Esophagus muscularis mucosa (tissue), 4 donors: ENCODE data around the gene UBE2B. TPM values are rescaled to one million over a fixed set of nuclear protein-coding genes. Genes with fewer than 3 reads are reported as not detected.

Experiments used
- DNase-seq: peaks from one replicate; pipeline ENCODE4 v3.0.0-alpha.2; 2017; ENCODE audit errors: extremely low spot score
- H3K27ac ChIP-seq, 4 donors: fragments of 200-600 bp; sonication (generic); replicated peaks in 1 of 4; 1 replicate in 3 of 4; 2 replicates in 1 of 4; pipeline ENCODE4 v1.5.1; 2016 to 2019; ENCODE audit warnings: mild to moderate bottlenecking in 1 of 4
- H3K27me3 ChIP-seq, 4 donors: fragments of 200-600 bp; sonication (generic); one replicate each; pipeline versions ENCODE4 v1.5.1 to v1.6.0; 2016 to 2019
- H3K36me3 ChIP-seq, 4 donors: fragments of 200-600 bp; sonication (generic); one replicate each; pipeline ENCODE4 v1.5.1; 2016 to 2019
- H3K4me1 ChIP-seq, 4 donors: fragments of 200-600 bp; sonication (generic); one replicate each; pipeline ENCODE4 v1.5.1; 2016 to 2019
- H3K4me3 ChIP-seq, 4 donors: fragments of 200-600 bp; sonication (generic); 1 replicate in 2 of 4; 2 replicates in 2 of 4; pipeline ENCODE4 v1.5.1; 2016 to 2019; ENCODE audit warnings: mild to moderate bottlenecking in 4 of 4, moderate library complexity in 1 of 4
- H3K9me3 ChIP-seq, 4 donors: fragments of 200-600 bp; sonication (generic); 1 replicate in 3 of 4; 2 replicates in 1 of 4; pipeline ENCODE4 v1.5.1; 2016 to 2019
- EP300 ChIP-seq: sonication (generic); formaldehyde crosslinking; IDR thresholded peaks from one replicate; pipeline ENCODE4 v1.6.1; 2017; ENCODE audit warnings: antibody characterized with exemption
- POLR2A ChIP-seq: fragments of 450-650 bp; IDR thresholded peaks from one replicate; pipeline ENCODE4 v1.6.1; 2017; ENCODE audit warnings: antibody characterized with exemption, moderate library complexity, mild to moderate bottlenecking, low read depth
- POLR2AphosphoS5 ChIP-seq, 2 donors: sonication (generic); formaldehyde crosslinking; IDR thresholded peaks; one replicate each; pipeline ENCODE4 v1.6.1; 2017; ENCODE audit warnings: antibody characterized with exemption in 2 of 2
- WGBS: methylation state at CpG from one replicate; pipeline ENCODE4 v1.1.5; 2018; 5-methylcytosine and 5-hydroxymethylcytosine counted together
- intact Hi-C: fragments of 100-400 bp; cut with DNase I; formaldehyde crosslinking; loops from one replicate; pipeline ENCODE4 v1.15.1; 2023
- total RNA-seq, 4 donors: library from RNA; depleted of rRNA; stranded (reverse); fragments of >200 nt; gene quantifications; one replicate each; pipeline versions ENCODE4 v1.1.0 to v1.2.1, GENCODE V29; 2016
- TF ChIP-seq, protein P1 (sequence below), 3 experiments: fragments of 200-600 bp in 2 of 3; fragments of 450-650 bp in 1 of 3; sonication (generic) in 2 of 3; IDR thresholded peaks; one replicate each; pipeline ENCODE4 v1.5.1; 2017 to 2019; ENCODE audit warnings: antibody characterized with exemption in 3 of 3, mild to moderate bottlenecking in 2 of 3, moderate library complexity in 1 of 3

Gene UBE2B
- total RNA-seq, 4 donors from 2014 or later = 38.2 to 96.3 (median 52.3) TPM

DNA sequence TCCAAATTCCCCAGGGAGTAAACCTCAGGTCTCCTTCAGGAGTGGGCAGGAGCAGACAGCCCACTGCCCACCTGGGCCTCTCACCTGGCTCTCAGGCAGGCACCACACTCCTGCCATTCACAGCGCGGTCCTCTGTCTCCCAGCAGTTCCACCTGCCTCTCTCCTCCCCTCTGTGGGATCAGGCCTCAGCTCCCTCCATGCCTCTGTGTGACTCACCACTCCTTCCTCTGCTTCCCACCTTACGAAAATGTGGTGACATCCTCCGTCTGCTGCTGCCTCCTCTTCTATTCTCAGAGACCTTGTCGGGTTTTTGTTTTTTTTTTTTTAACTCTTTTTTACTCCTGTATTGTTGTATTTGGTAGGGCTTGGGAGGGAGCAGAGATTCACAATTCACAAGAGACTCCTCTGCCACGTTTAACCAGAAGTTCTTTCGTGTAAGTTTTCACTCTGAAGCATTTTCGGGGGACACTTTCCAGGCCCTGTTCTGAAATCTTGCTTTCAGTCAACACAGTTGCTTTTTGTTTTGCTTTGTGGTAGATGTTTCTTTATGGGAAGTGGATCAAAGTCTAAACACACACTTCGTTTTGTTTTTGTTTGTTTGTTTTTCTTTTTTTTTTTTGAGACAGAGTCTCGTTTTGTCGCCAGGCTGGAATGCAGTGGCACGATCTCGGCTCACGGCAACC lies 61.4 kb downstream of the UBE2B start:
- TF ChIP-seq EP300 (no peak), POLR2A (no peak), POLR2AphosphoS5 (IDR thresholded peaks at IDR 0.05) (no peak)
- TF ChIP-seq, protein P1, sequence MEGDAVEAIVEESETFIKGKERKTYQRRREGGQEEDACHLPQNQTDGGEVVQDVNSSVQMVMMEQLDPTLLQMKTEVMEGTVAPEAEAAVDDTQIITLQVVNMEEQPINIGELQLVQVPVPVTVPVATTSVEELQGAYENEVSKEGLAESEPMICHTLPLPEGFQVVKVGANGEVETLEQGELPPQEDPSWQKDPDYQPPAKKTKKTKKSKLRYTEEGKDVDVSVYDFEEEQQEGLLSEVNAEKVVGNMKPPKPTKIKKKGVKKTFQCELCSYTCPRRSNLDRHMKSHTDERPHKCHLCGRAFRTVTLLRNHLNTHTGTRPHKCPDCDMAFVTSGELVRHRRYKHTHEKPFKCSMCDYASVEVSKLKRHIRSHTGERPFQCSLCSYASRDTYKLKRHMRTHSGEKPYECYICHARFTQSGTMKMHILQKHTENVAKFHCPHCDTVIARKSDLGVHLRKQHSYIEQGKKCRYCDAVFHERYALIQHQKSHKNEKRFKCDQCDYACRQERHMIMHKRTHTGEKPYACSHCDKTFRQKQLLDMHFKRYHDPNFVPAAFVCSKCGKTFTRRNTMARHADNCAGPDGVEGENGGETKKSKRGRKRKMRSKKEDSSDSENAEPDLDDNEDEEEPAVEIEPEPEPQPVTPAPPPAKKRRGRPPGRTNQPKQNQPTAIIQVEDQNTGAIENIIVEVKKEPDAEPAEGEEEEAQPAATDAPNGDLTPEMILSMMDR (IDR thresholded peaks at IDR 0.05) = no peak
- DNase-seq = no peak
- Histone ChIP-seq H3K27me3 (no peaks in the 10 kb centered on the region), H3K4me1 (peaks cover 19 to 25% (median 21%) of the 10 kb centered on the region in 4 donors), H3K36me3 (no peaks in the 10 kb centered on the region), H3K27ac (no peak overlapping the region), H3K9me3 (no peaks in the 10 kb centered on the region), H3K4me3 (no peak overlapping the region)
- 84% methylated on average over 14 of the region's 14 CpGs for WGBS
- intact Hi-C loops = no loop called here

DNA sequence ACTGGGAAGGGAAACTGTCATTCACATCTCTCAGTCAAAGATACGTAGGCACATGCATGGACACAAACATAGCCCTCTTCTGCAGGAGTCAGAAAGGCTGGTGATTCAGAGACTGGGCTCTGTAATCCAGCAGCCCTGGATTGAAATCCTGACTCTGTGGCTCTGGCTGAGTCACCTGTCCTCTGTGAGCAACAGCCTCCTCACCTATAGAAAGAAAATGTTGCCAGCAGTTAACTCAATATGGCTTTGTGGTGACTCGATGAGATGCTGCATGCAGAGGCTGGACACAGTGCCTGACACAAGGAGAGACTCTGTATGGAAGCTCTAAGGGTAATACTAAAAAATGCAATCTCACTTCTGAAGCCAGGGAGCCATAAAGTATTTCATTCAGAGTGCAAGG lies 64.2 kb downstream of the UBE2B start:
- Histone ChIP-seq H3K36me3 (no peaks in the 10 kb centered on the region), H3K27me3 (no peaks in the 10 kb centered on the region), H3K4me3 (no peak overlapping the region), H3K4me1 (peaks cover 37 to 46% (median 43%) of the 10 kb centered on the region in 4 donors), H3K9me3 (no peaks in the 10 kb centered on the region), H3K27ac (peak overlapping the region in 3 of 4 donors; percentile 85 to 92 (median 88))
- WGBS = 85% methylated on average over 2 of the region's 2 CpGs
- intact Hi-C loops = no loop called here
- TF ChIP-seq, protein P1 (IDR thresholded peaks at IDR 0.05) = no peak
- TF ChIP-seq EP300 = no peak
- no peak for TF ChIP-seq POLR2AphosphoS5 (IDR thresholded peaks at IDR 0.05)
- no peak for TF ChIP-seq POLR2A
- no peak for DNase-seq

DNA sequence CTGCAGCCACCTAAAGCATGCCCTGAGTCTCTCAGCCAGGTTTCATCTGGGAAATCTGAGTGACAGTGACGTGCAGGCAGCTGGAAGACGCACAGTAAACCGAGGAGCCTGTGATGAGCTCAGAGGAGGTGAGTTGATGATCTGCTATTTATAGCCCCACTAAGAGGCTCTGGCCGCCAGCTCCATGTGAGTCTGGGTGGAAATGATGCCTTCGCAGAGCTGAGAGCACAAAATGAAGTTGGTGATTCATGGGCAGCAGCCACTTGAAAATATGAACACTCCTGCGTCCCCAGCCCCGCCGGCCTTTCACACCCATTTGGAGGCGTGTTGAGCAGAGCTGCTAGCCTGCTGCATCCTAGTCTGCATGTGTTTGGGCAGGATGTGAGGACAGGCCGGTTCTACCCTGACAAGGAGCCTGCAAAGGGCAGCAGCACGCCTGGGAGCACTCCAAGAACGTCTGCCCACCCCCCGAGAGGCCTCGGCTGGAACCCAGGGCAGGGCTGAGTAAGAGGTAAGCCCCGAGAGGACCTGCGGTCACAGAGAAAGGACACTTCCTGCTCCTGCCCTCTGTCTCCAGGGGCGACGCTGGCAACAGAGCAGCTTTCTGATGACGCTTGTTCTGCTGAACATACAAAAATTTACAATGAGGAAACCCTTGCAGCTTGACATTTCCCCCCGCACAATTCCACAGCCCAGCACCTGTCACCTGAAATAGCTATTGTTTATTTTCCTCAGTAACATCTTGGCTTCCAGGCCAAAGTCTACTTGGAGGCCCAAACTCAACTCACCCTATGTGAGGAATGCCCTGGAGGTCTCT lies 65.4 kb downstream of the UBE2B start:
- Histone ChIP-seq H3K27ac (peak overlapping the region; percentile 83 to 92 (median 86)), H3K36me3 (no peaks in the 10 kb centered on the region), H3K27me3 (no peaks in the 10 kb centered on the region), H3K9me3 (no peaks in the 10 kb centered on the region), H3K4me1 (peaks cover 37 to 46% (median 43%) of the 10 kb centered on the region in 4 donors), H3K4me3 (peak overlapping the region; percentile 8 to 23 (median 13))
- TF ChIP-seq POLR2A = no peak
- TF ChIP-seq POLR2AphosphoS5 (IDR thresholded peaks at IDR 0.05) = peak; percentile 41 to 61
- TF ChIP-seq, protein P1 (IDR thresholded peaks at IDR 0.05) = no peak
- no peak for TF ChIP-seq EP300
- intact Hi-C loops = no loop called here
- 14% methylated on average over 13 of the region's 20 CpGs for WGBS
- DNase-seq = no peak

DNA sequence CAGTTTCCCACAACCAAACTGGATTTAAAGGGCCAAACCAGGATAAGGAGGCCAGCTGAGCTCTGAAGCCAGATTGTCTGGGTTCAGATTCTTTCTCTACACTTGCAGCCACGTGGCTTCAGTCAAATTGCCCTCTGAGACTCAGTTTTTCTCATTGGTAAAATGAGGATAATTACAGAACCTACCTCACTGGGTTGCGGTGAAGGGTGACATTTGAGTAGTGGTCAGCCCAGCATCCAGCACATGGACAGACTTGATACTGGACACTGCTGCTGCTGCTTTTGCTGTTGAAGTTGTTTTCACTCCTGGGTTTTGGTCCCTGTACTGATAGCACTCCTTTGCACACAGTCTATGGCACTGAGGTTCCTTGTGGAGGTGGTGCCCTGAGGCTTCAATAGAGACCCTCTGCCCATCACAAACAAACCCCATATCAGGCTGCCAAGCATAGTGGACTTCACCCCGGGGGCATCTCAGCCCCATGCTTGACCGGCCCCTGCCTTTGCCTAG lies 66.0 kb downstream of the UBE2B start:
- no peak for DNase-seq
- H3K27ac ChIP-seq = peak overlapping the region; percentile 83 to 92 (median 86)
- peaks cover 37 to 46% (median 43%) of the 10 kb centered on the region in 4 donors for H3K4me1 ChIP-seq
- H3K9me3 ChIP-seq = no peaks in the 10 kb centered on the region
- intact Hi-C loops = no loop called here
- WGBS = 73% methylated on average over 2 of the region's 4 CpGs
- no peaks in the 10 kb centered on the region for H3K27me3 ChIP-seq
- no peak for TF ChIP-seq POLR2AphosphoS5 (IDR thresholded peaks at IDR 0.05)
- no peak for TF ChIP-seq EP300
- TF ChIP-seq, protein P1 (IDR thresholded peaks at IDR 0.05) = no peak
- no peak for TF ChIP-seq POLR2A
- H3K4me3 ChIP-seq = no peak overlapping the region
- no peaks in the 10 kb centered on the region for H3K36me3 ChIP-seq
